Measurements from ENCODE around the gene ILKAP.

DNA sequence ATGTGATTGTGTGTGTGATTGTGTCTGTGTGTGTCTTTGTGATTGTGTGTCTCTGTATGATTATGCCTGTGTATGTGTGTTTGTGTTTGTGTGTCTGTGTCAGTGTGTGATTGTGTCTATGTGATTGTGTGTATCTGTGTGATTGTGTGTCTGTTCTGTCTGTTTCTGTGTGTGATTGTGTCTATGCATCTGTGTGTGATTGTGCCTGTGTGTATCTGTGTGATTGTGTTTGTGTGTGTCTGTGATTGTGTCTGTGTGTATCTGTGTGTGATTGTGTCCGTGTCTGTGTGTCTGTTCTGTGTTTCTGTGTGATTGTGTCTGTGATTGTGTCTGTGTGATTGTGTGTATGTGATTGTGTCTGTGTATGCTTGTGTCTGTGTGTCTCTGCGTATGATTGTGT, 77.2 kb downstream of the ILKAP start:
- TF ChIP-seq, protein P1, sequence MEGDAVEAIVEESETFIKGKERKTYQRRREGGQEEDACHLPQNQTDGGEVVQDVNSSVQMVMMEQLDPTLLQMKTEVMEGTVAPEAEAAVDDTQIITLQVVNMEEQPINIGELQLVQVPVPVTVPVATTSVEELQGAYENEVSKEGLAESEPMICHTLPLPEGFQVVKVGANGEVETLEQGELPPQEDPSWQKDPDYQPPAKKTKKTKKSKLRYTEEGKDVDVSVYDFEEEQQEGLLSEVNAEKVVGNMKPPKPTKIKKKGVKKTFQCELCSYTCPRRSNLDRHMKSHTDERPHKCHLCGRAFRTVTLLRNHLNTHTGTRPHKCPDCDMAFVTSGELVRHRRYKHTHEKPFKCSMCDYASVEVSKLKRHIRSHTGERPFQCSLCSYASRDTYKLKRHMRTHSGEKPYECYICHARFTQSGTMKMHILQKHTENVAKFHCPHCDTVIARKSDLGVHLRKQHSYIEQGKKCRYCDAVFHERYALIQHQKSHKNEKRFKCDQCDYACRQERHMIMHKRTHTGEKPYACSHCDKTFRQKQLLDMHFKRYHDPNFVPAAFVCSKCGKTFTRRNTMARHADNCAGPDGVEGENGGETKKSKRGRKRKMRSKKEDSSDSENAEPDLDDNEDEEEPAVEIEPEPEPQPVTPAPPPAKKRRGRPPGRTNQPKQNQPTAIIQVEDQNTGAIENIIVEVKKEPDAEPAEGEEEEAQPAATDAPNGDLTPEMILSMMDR (IDR thresholded peaks at IDR 0.05; ENCODE audit: insufficient read depth, low read length, poor library complexity, severe bottlenecking), result no peak
- TF ChIP-seq EZH2phosphoT487 (conservative IDR thresholded peaks at IDR 0.05; ENCODE audit: low read length), result no peak

All from SU-DHL-6 (cell line).